RKO (cell line): Measurements from ENCODE around the gene AGAP1.

ENCODE experiments used
- DNase-seq: peaks from one replicate; pipeline ENCODE4 v3.0.0-alpha.2; 2016; ENCODE audit warnings: low spot score

The AGAP1 gene

DNA sequence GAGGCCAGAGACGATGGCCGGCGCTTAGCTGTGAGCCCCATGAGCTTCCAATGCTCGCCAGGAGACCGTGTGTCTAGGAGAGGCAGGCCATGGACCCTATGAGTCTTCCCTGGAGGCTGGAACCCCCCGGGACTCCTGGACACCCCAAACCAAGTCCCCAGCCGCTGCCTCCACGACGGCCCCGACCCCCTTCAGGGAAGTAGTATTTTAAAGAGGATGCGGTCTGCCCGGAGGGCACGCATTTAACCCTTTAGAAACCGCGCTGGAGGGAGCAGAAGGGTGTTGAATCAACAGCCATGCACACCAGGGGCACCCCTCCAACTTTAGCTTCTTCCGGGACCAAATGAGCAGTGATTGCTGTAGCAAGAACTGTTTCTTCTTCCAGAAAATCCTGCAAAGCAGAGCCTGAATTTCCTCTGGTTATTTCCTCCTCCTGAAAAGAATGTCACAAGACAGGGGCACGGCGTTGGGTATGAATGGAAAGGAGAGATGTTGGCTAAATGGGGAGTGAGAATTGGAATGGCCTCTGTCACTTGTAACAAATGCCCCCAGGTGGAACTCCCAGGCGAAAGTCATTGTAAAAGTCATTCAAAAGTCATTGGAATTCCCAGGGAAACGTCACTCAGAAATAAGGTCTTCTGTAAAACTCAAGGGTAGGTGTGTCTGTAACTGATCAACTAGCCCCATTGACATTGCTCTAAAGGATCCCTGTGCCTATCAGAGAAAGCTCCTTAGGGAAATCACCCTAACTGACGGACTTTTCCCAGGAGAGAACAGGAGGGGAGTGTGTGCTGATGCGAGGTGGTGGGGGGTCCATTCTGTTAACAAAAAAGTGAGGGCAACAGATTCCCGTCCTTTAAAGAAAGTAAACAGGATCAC lies 680.1 kb downstream of the AGAP1 start:
- no peak for DNase-seq

DNA sequence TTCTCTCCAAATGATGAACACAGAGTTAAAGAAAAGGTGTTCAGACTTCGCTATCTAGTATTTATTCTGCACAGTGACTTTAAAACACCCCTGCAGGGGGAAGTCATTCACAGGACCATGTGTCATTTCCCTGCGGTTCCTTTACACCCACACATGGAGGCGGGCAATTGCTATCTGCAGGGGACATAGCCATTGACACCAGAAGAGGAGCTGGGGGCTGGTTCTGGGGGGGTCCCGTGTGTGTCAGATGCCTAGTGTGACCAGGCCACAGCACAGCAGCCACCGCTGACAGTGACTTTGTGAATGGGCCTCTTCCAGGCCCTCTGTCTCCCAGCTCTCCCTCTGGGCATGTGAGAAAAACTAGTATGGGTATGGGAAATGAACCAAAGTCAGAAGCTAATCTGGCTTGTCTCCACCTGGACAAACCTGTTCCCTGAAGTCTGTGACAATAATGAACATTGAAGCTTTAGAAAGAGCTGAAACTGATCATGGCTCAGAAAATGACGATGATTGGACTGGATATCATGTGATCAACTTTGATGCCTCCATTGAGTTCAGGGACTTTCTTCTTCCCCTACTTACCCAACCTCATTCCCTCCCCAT lies 681.8 kb downstream of the AGAP1 start:
- peak; percentile 23 for DNase-seq

DNA sequence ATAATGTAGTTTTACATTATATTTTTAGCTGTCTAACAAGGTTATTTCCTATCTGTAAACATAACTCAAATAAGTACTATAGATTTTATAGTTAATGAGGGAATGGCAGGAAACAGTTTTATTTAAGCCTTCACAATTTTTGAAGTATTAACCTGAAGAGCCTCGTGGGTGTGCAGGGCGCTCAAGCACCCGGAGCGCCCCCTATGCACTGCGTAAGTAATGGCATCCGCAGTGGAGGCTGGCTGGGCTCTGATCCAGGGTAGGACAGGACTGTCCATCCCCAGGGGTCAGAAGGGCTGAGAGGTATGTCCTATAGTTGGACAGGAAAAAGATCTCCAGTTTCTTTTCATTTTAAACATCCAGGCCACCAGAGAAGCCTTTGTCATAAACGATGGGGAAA lies 682.6 kb downstream of the AGAP1 start:
- DNase-seq: no peak

DNA sequence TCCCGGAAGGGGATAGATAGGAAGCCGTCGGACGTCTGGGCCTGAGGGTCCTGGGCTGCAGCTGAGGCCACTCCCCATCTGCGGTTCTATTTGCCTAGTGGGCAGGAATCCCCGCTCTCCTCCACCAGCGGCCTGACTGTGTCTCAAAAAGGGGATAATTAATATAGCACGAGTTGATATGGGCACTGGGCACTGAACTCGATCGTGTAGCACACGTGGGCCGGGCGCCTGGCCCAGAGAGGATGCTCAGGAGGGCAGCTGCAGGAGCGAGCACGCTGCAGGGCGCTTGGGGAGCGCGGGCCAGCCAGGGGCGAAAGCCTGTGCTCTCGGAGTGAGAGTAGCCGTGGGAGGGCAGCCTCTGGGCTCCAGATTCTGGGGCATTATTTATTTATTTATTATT lies 683.1 kb downstream of the AGAP1 start:
- DNase-seq: no peak

DNA sequence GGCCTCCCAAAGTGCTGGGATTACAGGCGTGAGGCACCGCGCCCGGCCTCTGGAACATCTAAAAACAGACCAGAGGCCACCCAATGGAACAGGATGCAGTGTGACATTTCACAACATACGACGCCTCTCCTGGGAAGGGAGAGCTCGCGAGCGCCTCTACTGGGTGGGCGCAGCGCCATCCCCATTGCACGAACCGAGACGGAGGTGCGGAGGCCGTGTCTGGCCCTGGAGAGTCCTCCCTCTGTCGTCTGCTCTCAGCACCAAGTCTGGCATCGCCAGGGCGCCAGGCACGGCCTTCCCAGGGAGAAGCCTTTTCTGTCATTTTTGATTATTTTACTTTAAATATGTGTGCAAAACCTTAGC lies 683.7 kb downstream of the AGAP1 start:
- DNase-seq: no peak

DNA sequence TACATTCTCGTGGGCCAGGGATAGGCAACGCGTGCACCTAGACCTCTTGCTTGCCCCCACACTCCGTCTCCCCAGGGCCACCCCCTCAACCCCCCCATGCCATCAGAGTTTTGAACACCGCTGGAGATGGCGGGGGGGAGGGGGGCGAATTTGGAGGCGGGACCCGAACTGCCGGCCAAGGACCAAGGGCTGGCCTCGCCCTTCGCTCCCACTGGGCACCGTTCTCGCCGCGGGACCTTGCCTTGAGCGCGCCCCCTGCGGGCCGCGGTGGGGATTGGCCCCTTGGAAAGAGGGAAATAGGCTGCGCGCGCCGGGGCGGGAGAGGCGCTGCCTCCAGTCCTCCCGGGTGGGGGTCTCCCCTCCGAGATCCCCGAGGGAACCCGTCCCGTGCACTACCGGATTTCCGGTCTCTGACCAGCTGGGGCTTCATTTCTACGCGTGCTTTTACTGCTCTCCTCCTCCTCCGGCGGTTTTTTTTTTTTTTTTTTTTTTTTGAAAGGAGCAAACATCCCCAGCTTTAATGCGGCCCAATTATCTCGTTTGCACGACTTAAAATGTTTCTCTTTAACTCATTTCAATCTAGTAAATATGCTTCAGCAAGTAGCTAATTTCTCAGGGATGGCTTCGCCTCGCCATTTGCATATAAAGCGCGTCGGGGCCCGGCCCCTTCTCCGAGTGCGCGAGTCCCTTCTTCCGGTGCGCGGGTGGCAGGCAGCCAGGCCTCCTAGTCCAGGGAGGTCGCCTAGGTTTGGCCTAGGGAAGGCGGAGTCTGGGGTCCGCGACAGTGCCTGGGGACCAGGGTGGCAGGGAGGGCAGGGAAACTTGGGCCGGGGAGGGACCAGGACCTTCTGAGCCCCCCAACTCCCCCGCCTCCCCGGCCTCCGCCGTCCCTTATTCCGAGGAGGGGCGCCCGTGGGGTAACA lies 684.4 kb downstream of the AGAP1 start:
- no peak for DNase-seq

DNA sequence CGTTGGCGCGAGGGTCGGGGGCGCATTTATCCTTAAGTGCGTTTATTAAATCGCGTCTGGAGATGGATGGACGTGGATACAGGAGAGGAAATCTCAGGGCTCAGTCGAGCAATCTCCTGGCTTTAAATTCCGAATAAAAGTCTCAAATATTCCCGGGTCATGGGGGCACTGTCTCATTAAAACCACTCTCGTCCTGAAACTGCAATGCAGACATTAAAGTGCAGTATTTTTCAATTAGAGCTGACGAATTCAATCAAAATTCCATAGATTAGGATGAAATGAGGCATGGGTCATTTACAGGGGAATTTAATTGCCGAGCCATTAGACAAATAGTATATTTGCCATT lies 685.0 kb downstream of the AGAP1 start:
- DNase-seq: no peak

DNA sequence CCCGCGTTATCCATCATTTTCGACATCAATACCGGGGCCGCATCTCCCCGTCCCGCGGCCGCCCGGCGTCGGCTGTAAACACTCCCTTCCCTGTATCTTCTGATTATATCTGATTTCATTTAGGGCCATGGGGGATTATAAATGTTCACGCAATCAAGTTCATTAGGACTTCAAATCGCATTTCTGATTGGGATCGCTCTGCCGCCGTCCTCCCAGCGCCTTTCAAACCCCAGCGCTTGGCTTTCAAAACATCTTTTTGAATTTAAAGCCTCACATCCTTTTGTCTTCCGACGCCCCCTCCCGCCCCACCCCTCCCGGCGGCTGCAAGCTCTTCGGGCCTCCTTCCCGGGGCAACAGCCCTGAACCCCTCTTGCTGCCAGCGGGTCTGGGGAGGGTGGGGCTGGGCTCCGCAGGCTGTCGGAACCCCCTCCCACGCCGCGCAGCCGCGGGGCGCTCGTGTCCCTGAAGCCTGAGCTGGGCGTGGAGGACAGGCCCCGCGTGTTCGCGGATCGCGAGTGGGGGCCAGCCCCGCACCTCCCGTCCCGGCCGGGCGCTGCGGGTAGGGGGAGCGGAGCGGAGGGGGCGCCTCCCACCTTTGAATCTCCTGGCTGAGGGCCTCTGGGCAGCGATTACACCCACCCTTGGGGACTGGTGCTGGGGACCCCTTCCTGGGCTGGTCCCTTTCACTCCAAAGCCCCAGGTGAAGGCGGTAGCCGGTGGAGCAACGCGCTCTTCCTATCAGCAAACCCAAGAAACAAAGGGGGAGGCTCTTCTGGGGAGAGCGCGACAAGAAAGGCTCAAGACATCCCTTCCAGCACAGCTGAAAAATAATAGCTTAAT lies 685.6 kb downstream of the AGAP1 start:
- DNase-seq: no peak

DNA sequence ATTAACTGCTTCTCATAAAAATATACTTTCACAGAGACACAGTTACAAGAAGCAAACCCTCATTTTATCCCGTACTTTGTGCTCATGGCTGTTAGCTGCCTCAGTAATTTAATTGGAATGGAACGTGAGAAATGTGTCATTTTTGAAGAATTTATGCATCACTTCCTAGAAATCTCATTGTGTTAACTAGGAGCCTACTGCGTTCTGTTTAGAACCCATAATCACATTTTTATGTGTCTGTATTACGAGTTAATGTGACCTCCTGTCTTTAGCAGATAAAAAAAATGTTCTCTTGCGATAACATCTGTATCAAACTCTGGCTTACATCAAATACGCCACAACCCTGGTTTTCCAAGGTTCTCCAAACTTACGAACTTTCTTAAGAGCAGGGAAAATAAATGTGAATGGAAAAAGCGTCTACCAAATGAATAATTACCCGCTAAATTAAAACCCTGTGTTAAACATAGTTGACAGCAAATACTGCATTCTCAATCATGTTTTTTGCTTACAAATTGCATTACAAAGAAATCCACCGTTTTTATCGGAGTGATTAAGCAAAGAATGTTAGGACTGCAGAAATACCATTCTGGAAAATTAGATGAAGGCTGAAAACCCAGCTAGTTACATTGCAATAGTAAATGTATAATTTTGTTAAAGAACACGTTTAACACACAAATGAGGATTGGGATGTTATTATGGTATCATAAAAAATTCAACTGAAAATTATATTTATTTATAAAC lies 686.4 kb downstream of the AGAP1 start:
- peak; percentile 77 for DNase-seq

DNA sequence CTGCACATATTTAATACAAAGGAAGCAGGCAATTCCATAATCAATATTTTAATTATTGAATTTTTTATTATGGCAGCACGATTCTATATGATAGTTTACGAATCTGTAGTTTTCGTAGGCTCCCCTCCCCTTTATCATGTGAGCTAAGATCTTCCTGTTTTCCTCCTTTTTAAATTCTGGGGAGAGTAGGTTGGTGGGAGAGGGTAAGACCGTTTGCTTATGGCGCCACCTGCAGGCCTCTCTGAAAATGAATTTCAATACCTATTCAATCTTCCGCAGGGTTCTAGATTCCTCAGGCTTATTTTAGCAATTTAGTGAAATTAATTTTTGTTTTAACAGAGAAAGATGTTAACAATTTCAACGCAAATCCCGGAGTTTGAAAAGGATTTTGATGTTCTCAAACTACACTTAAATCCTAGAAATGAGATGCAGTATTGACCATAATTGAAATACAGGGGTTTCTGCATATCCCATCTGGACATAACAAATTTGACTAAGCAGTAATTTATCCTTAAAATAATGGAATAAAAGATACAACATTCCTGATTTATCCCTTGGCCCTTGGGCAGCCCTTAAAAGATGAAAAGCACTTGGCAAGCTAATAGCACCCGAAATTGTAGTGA lies 687.1 kb downstream of the AGAP1 start:
- DNase-seq: peak; percentile 73
